AML-193 (cell line): ENCODE data around the gene EMC6.

Experiments
- DNase-seq, 2 experiments: peaks; one replicate each; lab custom pipeline; 2025; lab: John Stamatoyannopoulos, UW

Gene EMC6

GRCh38 chr17:3656353-3656752, 12.3 kb upstream of the EMC6 start:
- no peak for DNase-seq

- no peak for DNase-seq
These were observed 11.6 kb upstream of the EMC6 start for GRCh38 chr17:3656755-3657587.

GRCh38 chr17:3657588-3657869, 11.1 kb upstream of the EMC6 start:
- no peak for DNase-seq

- no peak for DNase-seq
These were observed 10.5 kb upstream of the EMC6 start for GRCh38 chr17:3657874-3658783.

GRCh38 chr17:3658784-3659449, 9.7 kb upstream of the EMC6 start:
- no peak for DNase-seq

- no peak for DNase-seq
These were observed 9.0 kb upstream of the EMC6 start for GRCh38 chr17:3659541-3660111.

- no peak for DNase-seq
These were observed 8.2 kb upstream of the EMC6 start for GRCh38 chr17:3660311-3660891.

GRCh38 chr17:3663102-3664011, 5.3 kb upstream of the EMC6 start:
- DNase-seq = no peak

GRCh38 chr17:3665834-3666233, 2.8 kb upstream of the EMC6 start:
- DNase-seq = no peak

GRCh38 chr17:3666516-3666915, 2.1 kb upstream of the EMC6 start:
- DNase-seq = no peak

GRCh38 chr17:3667366-3668278, 990 bp upstream of the EMC6 start:
- no peak for DNase-seq

GRCh38 chr17:3669085-3669347, 404 bp downstream of the EMC6 start:
- no peak for DNase-seq

- DNase-seq = no peak
These were observed 936 bp downstream of the EMC6 start for GRCh38 chr17:3669548-3669947.

- no peak for DNase-seq
These were observed 4.0 kb downstream of the EMC6 start for GRCh38 chr17:3672571-3672970.

- DNase-seq = no peak
These were observed 7.3 kb downstream of the EMC6 start for GRCh38 chr17:3675886-3676285.

- DNase-seq = no peak
These were observed 9.6 kb downstream of the EMC6 start for GRCh38 chr17:3678095-3678820.

GRCh38 chr17:3678821-3679530, 10.4 kb downstream of the EMC6 start:
- no peak for DNase-seq

GRCh38 chr17:3679531-3680126, 11.0 kb downstream of the EMC6 start:
- no peak for DNase-seq
